ENCODE measurements around the gene COPS7B.
"Not testable (repeated sequence)": the region's sequence is repeated elsewhere in the genome, so short reads cannot be mapped to it uniquely, and the experiment has no call there.

- TF ChIP-seq CBX8 (IDR thresholded peaks at IDR 0.05; ENCODE audit: borderline replicate concordance, low read depth, low read length); CTCF (IDR thresholded peaks at IDR 0.05; ENCODE audit: control extremely low read depth in 1 of 3, insufficient read depth in 1 of 3, low read depth in 1 of 3, low read length in 3 of 3); KDM1A (IDR thresholded peaks at IDR 0.05; ENCODE audit: borderline replicate concordance, low read length); POLR2A (IDR thresholded peaks at IDR 0.05; ENCODE audit: control extremely low read depth in 1 of 2, low read depth in 2 of 2, low read length in 2 of 2); ZNF274 (IDR thresholded peaks at IDR 0.05; ENCODE audit: borderline replicate concordance, extremely low read depth, low read length); SP1 (IDR thresholded peaks at IDR 0.05; ENCODE audit: low read depth, low read length); MAFK (IDR thresholded peaks at IDR 0.05; ENCODE audit: low read depth, low read length); POLR2AphosphoS5 (IDR thresholded peaks at IDR 0.05; ENCODE audit: low read depth, low read length); ATF2 (IDR thresholded peaks at IDR 0.05; ENCODE audit: low read length); CHD2 (IDR thresholded peaks at IDR 0.05; ENCODE audit: low read length); PHF8 (conservative IDR thresholded peaks at IDR 0.05; ENCODE audit: low read depth, low read length); RAD21 (IDR thresholded peaks at IDR 0.05 in 1 of 2, conservative IDR thresholded peaks at IDR 0.05 in 1 of 2; ENCODE audit: low read depth in 2 of 2, low read length in 2 of 2); YY1 (IDR thresholded peaks at IDR 0.05; ENCODE audit: low read depth, low read length); GABPA (IDR thresholded peaks at IDR 0.05; ENCODE audit: borderline replicate concordance, insufficient read depth, low read length): not testable (repeated sequence)
Measured at GRCh38 chr2:231748153-231748896, 37.9 kb upstream of the COPS7B start.

Measured in H1 (cell line).